H1 (cell line): Measurements from ENCODE around the gene PDK4.

Experiments used
- CBX8 ChIP-seq: fragments of 300-800, 300-1000 bp; sonication (generic); IDR thresholded peaks from 2 replicates; pipeline ENCODE4 v1.7.1; 2016; ENCODE audit warnings: low read depth, low read length, borderline replicate concordance
- CHD1 ChIP-seq: IDR thresholded peaks from 2 replicates; pipeline ENCODE4 v1.6.1; 2012; ENCODE audit warnings: low read depth, low read length, improper control_type of control experiment
- CHD2 ChIP-seq: IDR thresholded peaks from 2 replicates; pipeline ENCODE4 v1.6.1; 2012; ENCODE audit warnings: low read length, improper control_type of control experiment
- CTBP2 ChIP-seq: IDR thresholded peaks from 2 replicates; pipeline ENCODE4 v1.7.0; 2011; ENCODE audit warnings: borderline replicate concordance, mild to moderate bottlenecking, moderate library complexity, mixed read lengths, low read length; ENCODE audit not compliant: insufficient read depth, insufficient read length
- CTCF ChIP-seq, 3 experiments: IDR thresholded peaks; 1 replicate in 2 of 3; 2 replicates in 1 of 3; pipeline versions ENCODE4 v1.5.1 to v1.6.1; 2011; ENCODE audit warnings: low read length in 3 of 3, mild to moderate bottlenecking in 3 of 3, inconsistent platforms in 2 of 3, low read depth in 1 of 3, moderate library complexity in 1 of 3; ENCODE audit not compliant: insufficient read depth in 1 of 3; ENCODE audit errors: control extremely low read depth in 1 of 3
- EP300 ChIP-seq, 2 experiments: IDR thresholded peaks; 1 replicate in 1 of 2; 2 replicates in 1 of 2; pipeline ENCODE4 v1.6.1; 2011 to 2012; ENCODE audit warnings: low read depth in 2 of 2, low read length in 2 of 2, mild to moderate bottlenecking in 2 of 2, borderline replicate concordance in 1 of 2, inconsistent platforms in 1 of 2, moderate library complexity in 1 of 2
- EZH2 ChIP-seq: fragments of 200-600 bp; sonication (generic); IDR thresholded peaks from 2 replicates; pipeline ENCODE4 v1.7.1; 2012; ENCODE audit warnings: low read depth, mild to moderate bottlenecking, moderate library complexity, low read length, inconsistent platforms; ENCODE audit not compliant: severe bottlenecking
- KDM4A ChIP-seq: IDR thresholded peaks from one replicate; pipeline ENCODE4 v1.7.1; 2012; ENCODE audit warnings: low read depth, mild to moderate bottlenecking, moderate library complexity, low read length, inconsistent platforms; ENCODE audit not compliant: severe bottlenecking
- MAFK ChIP-seq: IDR thresholded peaks from 2 replicates; pipeline ENCODE4 v1.6.1; 2012; ENCODE audit warnings: low read depth, mild to moderate bottlenecking, improper control_type of control experiment, low read length
- TAF1 ChIP-seq: IDR thresholded peaks from 2 replicates; pipeline ENCODE4 v1.6.1; 2011; ENCODE audit warnings: mild to moderate bottlenecking, low read depth, low read length
- TBP ChIP-seq: IDR thresholded peaks from 2 replicates; pipeline ENCODE4 v1.6.1; 2011; ENCODE audit warnings: low read depth, low read length, improper control_type of control experiment
- USF2 ChIP-seq: IDR thresholded peaks from 2 replicates; pipeline ENCODE4 v1.6.1; 2011; ENCODE audit warnings: low read length, improper control_type of control experiment

DNA sequence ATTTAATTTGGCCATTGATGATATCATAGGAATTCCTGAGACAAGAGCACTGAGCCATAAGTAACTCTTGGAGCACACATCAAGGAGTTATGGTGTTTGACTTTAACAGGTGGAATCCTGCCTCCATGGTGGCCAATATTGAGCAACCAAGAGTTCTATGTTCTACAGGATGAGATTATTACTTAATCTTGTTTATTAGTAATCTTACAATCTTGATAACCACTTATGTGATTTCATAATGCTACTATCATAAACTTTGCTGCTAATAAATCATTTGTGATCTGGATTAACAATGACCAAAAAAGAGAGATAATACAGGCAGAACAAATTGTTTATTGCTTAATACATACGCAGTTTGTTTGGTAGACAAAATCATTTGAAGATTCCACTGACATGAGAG is 27.5 kb upstream of the PDK4 start:
- TF ChIP-seq CBX8, result no peak
- no peak for TF ChIP-seq CTCF (IDR thresholded peaks at IDR 0.05; ENCODE audit: control extremely low read depth in 1 of 3, insufficient read depth in 1 of 3, low read depth in 1 of 3, low read length in 3 of 3)
- no peak for TF ChIP-seq TBP
- no peak for TF ChIP-seq EZH2
- no peak for TF ChIP-seq CHD1
- no peak for TF ChIP-seq EP300 (IDR thresholded peaks at IDR 0.05; ENCODE audit: borderline replicate concordance in 1 of 2, low read depth in 2 of 2, low read length in 2 of 2)
- TF ChIP-seq CTBP2, result no peak
- TF ChIP-seq TAF1, result no peak
- TF ChIP-seq CHD2, result no peak
- TF ChIP-seq USF2, result no peak
- no peak for TF ChIP-seq KDM4A
- TF ChIP-seq MAFK, result no peak
